BE2C (cell line): ENCODE measurements around the gene MAPKAP1.

ENCODE experiments used
- DNase-seq: peaks from one replicate; pipeline ENCODE4 v3.0.0-alpha.2; 2020
- H3K27me3 ChIP-seq: fragments of 250-450 bp; sonication (Bioruptor Pico); 2 replicates; pipeline ENCODE4 v1.5.1; 2020; ENCODE audit warnings: mild to moderate bottlenecking
- H3K36me3 ChIP-seq: fragments of 250-450 bp; sonication (Bioruptor Pico); 2 replicates; pipeline ENCODE4 v1.5.1; 2020; ENCODE audit warnings: mild to moderate bottlenecking
- H3K4me1 ChIP-seq: fragments of 250-450 bp; sonication (Bioruptor Pico); 2 replicates; pipeline ENCODE4 v1.5.1; 2020
- H3K4me3 ChIP-seq: 2 replicates; pipeline ENCODE4 v1.5.1; 2011; ENCODE audit warnings: low read depth, low read length
- H3K9me3 ChIP-seq: fragments of 250-450 bp; sonication (Bioruptor Pico); 2 replicates; pipeline ENCODE4 v1.5.1; 2020
- CTCF ChIP-seq: IDR thresholded peaks from 2 replicates; pipeline ENCODE4 v1.5.1; 2012; ENCODE audit warnings: mild to moderate bottlenecking, low read depth, low read length

Gene MAPKAP1

DNA sequence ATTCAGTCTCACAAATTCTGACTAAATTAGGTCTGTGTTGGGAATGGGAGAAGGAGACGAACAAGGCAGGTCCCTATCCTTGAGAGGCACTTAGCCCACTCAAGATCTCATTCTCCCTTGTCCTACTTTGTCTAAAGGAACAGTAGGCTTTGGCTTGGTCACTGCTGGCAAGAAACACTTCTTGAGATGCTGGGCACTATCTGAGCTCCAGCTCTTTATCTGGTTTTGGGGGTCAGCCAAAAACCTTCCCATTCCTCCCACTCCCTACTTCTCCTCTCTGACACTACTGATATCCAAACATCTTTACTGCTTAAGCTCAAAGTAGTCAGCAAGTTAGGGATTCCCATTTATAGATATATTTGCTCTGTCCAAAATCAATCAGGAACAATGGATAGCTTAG, 155.2 kb downstream of the MAPKAP1 start:
- Histone ChIP-seq H3K27me3 (no peaks in the 10 kb centered on the region), H3K9me3 (no peaks in the 10 kb centered on the region), H3K4me3 (no peak overlapping the region), H3K36me3 (no peaks in the 10 kb centered on the region), H3K4me1 (peaks cover 3% of the 10 kb centered on the region; the same call in 1 of the 2 replicates)
- DNase-seq, result no peak
- no peak for TF ChIP-seq CTCF

- Histone ChIP-seq H3K4me1 (peaks cover 3% of the 10 kb centered on the region; the same call in 1 of the 2 replicates), H3K36me3 (no peaks in the 10 kb centered on the region)
- no peak for DNase-seq
Measured at GRCh38 chr9:125549891-125550885, 156.8 kb downstream of the MAPKAP1 start.

GRCh38 chr9:125549465-125549871, 157.5 kb downstream of the MAPKAP1 start:
- Histone ChIP-seq H3K4me1 (peaks cover 3% of the 10 kb centered on the region; the same call in 1 of the 2 replicates), H3K4me3 (no peak overlapping the region), H3K27me3 (no peaks in the 10 kb centered on the region), H3K9me3 (no peaks in the 10 kb centered on the region), H3K36me3 (no peaks in the 10 kb centered on the region)
- no peak for TF ChIP-seq CTCF
- DNase-seq, result no peak

More at GRCh38 chr9:125549891-125550885, 156.8 kb downstream of the MAPKAP1 start:
- TF ChIP-seq CTCF, result no peak
- H3K9me3 ChIP-seq, result no peaks in the 10 kb centered on the region
- no peaks in the 10 kb centered on the region for H3K27me3 ChIP-seq
- H3K4me3 ChIP-seq, result no peak overlapping the region

GRCh38 chr9:125549039-125549438, 158.0 kb downstream of the MAPKAP1 start:
- DNase-seq, result no peak
- no peak for TF ChIP-seq CTCF

GRCh38 chr9:125548141-125548540, 158.9 kb downstream of the MAPKAP1 start:
- Histone ChIP-seq H3K4me1 (peaks cover 3% of the 10 kb centered on the region; the same call in 1 of the 2 replicates), H3K9me3 (no peaks in the 10 kb centered on the region), H3K36me3 (no peaks in the 10 kb centered on the region), H3K27me3 (no peaks in the 10 kb centered on the region), H3K4me3 (no peak overlapping the region)
- DNase-seq, result no peak
- TF ChIP-seq CTCF, result no peak

More at GRCh38 chr9:125549039-125549438, 158.0 kb downstream of the MAPKAP1 start:
- Histone ChIP-seq H3K36me3 (no peaks in the 10 kb centered on the region), H3K4me3 (no peak overlapping the region), H3K4me1 (peaks cover 3% of the 10 kb centered on the region; the same call in 1 of the 2 replicates), H3K9me3 (no peaks in the 10 kb centered on the region), H3K27me3 (no peaks in the 10 kb centered on the region)

DNA sequence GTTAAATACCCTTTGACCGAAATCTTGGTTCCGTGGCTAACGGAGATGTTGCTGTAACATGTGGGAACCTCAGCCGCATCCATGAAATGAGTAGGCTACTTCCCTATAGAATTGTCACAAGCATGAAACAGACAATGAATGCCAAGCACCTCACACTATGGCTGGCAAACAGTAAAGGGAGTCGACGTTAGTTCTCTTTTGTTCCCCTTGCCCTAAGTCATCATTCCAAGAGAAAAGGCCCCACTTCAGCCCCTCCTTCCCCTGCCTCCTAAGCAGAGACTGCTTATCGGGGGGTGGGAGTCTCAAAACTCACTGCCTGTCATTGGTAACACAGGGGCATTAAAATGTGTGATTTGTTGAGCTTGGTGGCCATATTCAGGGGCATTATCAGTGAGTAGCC, 159.6 kb downstream of the MAPKAP1 start:
- no peak for TF ChIP-seq CTCF
- H3K4me1 ChIP-seq, result peaks cover 7% of the 10 kb centered on the region
- no peaks in the 10 kb centered on the region for H3K27me3 ChIP-seq
- H3K9me3 ChIP-seq, result no peaks in the 10 kb centered on the region
- H3K36me3 ChIP-seq, result no peaks in the 10 kb centered on the region
- DNase-seq, result no peak
- H3K4me3 ChIP-seq, result no peak overlapping the region
